C4-2B (cell line): Measurements from ENCODE around the gene PELI2.

Experiments
- CTCF ChIP-seq: fragments of 450-650 bp; conservative IDR thresholded peaks from 2 replicates; pipeline ENCODE4 v1.5.1; 2017; ENCODE audit warnings: mild to moderate bottlenecking
- ZFX ChIP-seq: fragments of 450-650 bp; IDR thresholded peaks from 2 replicates; pipeline ENCODE4 v1.6.1; 2017

DNA sequence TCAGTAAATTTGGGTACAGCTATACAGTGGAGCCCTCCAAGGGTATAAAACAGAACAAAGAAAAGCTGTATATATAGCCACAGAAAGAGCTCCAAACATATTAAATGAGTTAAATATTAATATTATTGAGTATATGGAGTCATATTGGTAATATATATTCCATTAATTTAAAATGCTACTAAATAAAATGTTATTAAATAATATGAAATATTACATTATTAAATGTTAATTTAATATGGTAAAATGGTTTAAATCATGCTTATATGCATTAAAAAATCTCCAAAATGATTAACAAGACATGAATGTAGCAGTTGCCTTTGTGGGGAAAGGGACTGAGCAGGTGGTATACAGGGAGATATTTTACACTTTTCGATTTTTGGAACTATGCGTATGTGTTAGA lies 164.0 kb downstream of the PELI2 start:
- TF ChIP-seq CTCF (no peak), ZFX (no peak)
